GM23338 (cell line): ENCODE results near the gene CA6.

Source experiments
- CREB1 ChIP-seq: fragments of 250-450 bp; sonication (Bioruptor Pico); IDR thresholded peaks from 2 replicates; pipeline ENCODE4 v1.5.0; 2020; ENCODE audit warnings: low read depth, mild to moderate bottlenecking, moderate library complexity
- EZH2 ChIP-seq: fragments of 200-600 bp; sonication (generic); IDR thresholded peaks from one replicate; pipeline ENCODE4 v1.8.0; 2017; ENCODE audit warnings: antibody characterized with exemption, mild to moderate bottlenecking, low read depth; ENCODE audit not compliant: unreplicated experiment
- EZH2phosphoT487 ChIP-seq: fragments of 200-600 bp; sonication (generic); IDR thresholded peaks from one replicate; pipeline ENCODE4 v1.8.1; 2018; ENCODE audit warnings: antibody characterized with exemption; ENCODE audit not compliant: unreplicated experiment
- JUNB ChIP-seq: IDR thresholded peaks from one replicate; pipeline ENCODE4 v1.6.1; 2016; ENCODE audit warnings: antibody characterized with exemption; ENCODE audit not compliant: unreplicated experiment
- NANOG ChIP-seq: IDR thresholded peaks from 2 replicates; pipeline ENCODE4 v1.6.1; 2016; ENCODE audit warnings: antibody characterized with exemption, borderline replicate concordance
- POLR2AphosphoS5 ChIP-seq: IDR thresholded peaks from 2 replicates; pipeline ENCODE4 v1.6.1; 2016; ENCODE audit warnings: antibody characterized with exemption, low read depth
- ZNF331 ChIP-seq: fragments of 250-450 bp; sonication (Bioruptor Pico); IDR thresholded peaks from 2 replicates; pipeline ENCODE4 v1.5.0; 2020; ENCODE audit warnings: low read depth, mild to moderate bottlenecking, moderate library complexity
- TF ChIP-seq, protein P1 (sequence below), 2 experiments: fragments of 200-600 bp in 1 of 2; sonication (generic) in 1 of 2; conservative IDR thresholded peaks; 2 replicates each; pipeline versions ENCODE4 v1.5.1 to v1.6.1; 2016 to 2017; ENCODE audit warnings: antibody characterized with exemption in 2 of 2, low read depth in 2 of 2, mild to moderate bottlenecking in 2 of 2, moderate library complexity in 1 of 2
- TF ChIP-seq, protein P2 (sequence below): IDR thresholded peaks from one replicate; pipeline ENCODE4 v1.6.1; 2018; ENCODE audit warnings: antibody characterized with exemption; ENCODE audit not compliant: unreplicated experiment

DNA sequence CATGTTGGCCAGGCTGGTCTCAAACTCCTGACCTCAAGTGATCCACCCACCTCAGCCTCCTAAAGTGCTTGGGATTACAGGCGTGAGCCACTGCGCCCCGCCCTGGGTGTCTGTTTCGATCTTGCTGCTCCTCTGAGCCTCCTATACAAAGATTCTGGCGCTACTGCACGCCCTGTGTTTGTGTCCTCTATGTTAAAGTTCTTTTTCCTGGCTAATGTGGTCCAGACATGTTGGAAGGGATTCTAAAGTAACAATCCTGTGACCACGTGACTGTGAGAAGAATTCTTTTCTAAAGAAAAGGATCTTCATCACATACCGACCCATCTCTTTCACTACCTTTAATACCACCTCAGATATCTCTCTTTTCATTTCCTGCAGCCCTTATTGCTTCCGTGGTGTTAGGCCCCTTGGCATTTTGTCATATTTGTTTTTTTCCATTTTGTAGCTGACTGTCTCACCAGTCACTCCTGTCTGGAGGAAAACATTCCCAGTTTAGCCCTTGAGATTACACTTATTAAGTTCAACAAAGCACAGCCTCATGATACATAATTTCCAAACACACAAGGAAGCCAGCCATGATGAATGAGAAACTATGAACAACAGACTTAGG is 40.0 kb upstream of the CA6 start:
- TF ChIP-seq, protein P1, sequence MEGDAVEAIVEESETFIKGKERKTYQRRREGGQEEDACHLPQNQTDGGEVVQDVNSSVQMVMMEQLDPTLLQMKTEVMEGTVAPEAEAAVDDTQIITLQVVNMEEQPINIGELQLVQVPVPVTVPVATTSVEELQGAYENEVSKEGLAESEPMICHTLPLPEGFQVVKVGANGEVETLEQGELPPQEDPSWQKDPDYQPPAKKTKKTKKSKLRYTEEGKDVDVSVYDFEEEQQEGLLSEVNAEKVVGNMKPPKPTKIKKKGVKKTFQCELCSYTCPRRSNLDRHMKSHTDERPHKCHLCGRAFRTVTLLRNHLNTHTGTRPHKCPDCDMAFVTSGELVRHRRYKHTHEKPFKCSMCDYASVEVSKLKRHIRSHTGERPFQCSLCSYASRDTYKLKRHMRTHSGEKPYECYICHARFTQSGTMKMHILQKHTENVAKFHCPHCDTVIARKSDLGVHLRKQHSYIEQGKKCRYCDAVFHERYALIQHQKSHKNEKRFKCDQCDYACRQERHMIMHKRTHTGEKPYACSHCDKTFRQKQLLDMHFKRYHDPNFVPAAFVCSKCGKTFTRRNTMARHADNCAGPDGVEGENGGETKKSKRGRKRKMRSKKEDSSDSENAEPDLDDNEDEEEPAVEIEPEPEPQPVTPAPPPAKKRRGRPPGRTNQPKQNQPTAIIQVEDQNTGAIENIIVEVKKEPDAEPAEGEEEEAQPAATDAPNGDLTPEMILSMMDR (conservative IDR thresholded peaks at IDR 0.05; ENCODE audit: low read depth in 2 of 2): no peak
- TF ChIP-seq CREB1: no peak
- no peak for TF ChIP-seq EZH2phosphoT487
- no peak for TF ChIP-seq ZNF331 (CRISPR knock-in tag)
- TF ChIP-seq, protein P2, sequence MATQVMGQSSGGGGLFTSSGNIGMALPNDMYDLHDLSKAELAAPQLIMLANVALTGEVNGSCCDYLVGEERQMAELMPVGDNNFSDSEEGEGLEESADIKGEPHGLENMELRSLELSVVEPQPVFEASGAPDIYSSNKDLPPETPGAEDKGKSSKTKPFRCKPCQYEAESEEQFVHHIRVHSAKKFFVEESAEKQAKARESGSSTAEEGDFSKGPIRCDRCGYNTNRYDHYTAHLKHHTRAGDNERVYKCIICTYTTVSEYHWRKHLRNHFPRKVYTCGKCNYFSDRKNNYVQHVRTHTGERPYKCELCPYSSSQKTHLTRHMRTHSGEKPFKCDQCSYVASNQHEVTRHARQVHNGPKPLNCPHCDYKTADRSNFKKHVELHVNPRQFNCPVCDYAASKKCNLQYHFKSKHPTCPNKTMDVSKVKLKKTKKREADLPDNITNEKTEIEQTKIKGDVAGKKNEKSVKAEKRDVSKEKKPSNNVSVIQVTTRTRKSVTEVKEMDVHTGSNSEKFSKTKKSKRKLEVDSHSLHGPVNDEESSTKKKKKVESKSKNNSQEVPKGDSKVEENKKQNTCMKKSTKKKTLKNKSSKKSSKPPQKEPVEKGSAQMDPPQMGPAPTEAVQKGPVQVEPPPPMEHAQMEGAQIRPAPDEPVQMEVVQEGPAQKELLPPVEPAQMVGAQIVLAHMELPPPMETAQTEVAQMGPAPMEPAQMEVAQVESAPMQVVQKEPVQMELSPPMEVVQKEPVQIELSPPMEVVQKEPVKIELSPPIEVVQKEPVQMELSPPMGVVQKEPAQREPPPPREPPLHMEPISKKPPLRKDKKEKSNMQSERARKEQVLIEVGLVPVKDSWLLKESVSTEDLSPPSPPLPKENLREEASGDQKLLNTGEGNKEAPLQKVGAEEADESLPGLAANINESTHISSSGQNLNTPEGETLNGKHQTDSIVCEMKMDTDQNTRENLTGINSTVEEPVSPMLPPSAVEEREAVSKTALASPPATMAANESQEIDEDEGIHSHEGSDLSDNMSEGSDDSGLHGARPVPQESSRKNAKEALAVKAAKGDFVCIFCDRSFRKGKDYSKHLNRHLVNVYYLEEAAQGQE: no peak
- no peak for TF ChIP-seq POLR2AphosphoS5
- no peak for TF ChIP-seq EZH2
- TF ChIP-seq JUNB: no peak
- TF ChIP-seq NANOG: no peak
